Gastrocnemius medialis (tissue), 4 donors: ENCODE results near the gene DDX53.

ENCODE experiments used
- CTCF ChIP-seq, 5 experiments: fragments of 450-650 bp in 3 of 5; fragments of 200-600 bp in 2 of 5; sonication (generic) in 2 of 5; IDR thresholded peaks in 4 of 5; conservative IDR thresholded peaks in 1 of 5; 1 replicate in 4 of 5; 2 replicates in 1 of 5; pipeline ENCODE4 v1.5.1; 2016 to 2019; ENCODE audit warnings: antibody characterized with exemption in 5 of 5, mild to moderate bottlenecking in 3 of 5, moderate library complexity in 3 of 5
- POLR2A ChIP-seq, 2 donors: fragments of 450-650 bp; IDR thresholded peaks; one replicate each; pipeline ENCODE4 v1.6.1; 2017; ENCODE audit warnings: antibody characterized with exemption in 2 of 2, mild to moderate bottlenecking in 2 of 2, moderate library complexity in 2 of 2

GRCh38 chrX:23031600-23031999 is 31.8 kb downstream of the DDX53 start:
- TF ChIP-seq CTCF (IDR thresholded peaks at IDR 0.05 in 4 of 5, conservative IDR thresholded peaks at IDR 0.05 in 1 of 5): no peak
- no peak for TF ChIP-seq POLR2A (IDR thresholded peaks at IDR 0.05)
